ENCODE measurements around the gene P3H1.
"Not testable (repeated sequence)": the region's sequence is repeated elsewhere in the genome, so short reads cannot be mapped to it uniquely, and the experiment has no call there.

P3H1 gene

DNA sequence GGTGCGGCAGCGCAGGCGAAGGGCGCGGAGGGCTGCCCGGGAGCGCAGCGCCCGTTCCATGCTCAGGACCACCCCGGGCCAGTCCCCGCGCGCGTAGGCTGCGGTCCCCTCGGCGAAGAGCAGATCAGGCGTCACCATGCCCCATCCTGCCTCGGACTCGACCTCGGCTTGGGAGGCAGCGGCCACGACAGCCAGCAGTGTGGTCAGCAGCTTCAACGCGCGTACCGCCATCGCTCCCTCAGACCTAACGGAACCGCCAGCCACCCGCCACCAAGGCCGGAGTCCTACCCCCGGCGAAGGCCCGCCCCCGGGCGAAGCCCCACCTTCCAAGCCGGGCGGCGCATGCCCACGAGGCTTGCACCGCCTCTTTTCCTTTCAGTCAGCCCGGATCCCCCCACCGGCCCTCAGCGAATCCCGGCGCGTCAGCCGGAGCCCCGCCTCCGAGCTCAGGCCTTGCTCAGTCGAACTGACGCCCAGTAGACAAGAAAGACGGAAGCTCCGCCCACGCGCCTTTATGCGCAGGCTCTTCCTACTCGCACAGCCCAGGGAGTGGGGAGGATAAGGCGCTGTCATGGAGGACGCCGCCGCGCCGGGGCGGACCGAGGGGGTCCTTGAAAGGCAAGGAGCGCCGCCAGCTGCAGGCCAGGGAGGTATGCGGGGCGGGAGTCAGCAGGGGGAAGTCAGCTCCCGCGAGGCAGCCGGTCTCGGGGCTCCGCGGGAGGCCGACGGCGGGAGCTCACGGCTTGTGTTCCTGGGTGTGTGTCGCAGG, at the start of gene P3H1, which contains the start of gene C1orf50:
TSS of gene P3H1 (minus strand) at position 288 of the 769 bp plus-strand sequence. CDS start at position 231, 57 bp downstream.
TSS of gene C1orf50 (plus strand) at position 509 of the 769 bp plus-strand sequence. CDS start at position 572, 63 bp downstream.
- peak within 1 kb of the TSS; percentile 99 for H3K4me3 ChIP-seq (ENCODE audit: low read depth, low read length)
- TF ChIP-seq, protein P1, sequence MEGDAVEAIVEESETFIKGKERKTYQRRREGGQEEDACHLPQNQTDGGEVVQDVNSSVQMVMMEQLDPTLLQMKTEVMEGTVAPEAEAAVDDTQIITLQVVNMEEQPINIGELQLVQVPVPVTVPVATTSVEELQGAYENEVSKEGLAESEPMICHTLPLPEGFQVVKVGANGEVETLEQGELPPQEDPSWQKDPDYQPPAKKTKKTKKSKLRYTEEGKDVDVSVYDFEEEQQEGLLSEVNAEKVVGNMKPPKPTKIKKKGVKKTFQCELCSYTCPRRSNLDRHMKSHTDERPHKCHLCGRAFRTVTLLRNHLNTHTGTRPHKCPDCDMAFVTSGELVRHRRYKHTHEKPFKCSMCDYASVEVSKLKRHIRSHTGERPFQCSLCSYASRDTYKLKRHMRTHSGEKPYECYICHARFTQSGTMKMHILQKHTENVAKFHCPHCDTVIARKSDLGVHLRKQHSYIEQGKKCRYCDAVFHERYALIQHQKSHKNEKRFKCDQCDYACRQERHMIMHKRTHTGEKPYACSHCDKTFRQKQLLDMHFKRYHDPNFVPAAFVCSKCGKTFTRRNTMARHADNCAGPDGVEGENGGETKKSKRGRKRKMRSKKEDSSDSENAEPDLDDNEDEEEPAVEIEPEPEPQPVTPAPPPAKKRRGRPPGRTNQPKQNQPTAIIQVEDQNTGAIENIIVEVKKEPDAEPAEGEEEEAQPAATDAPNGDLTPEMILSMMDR (IDR thresholded peaks at IDR 0.05; ENCODE audit: low read depth, low read length, missing control alignments): no peak
- DNase-seq (ENCODE audit: low read depth): peak; percentile 96

DNA sequence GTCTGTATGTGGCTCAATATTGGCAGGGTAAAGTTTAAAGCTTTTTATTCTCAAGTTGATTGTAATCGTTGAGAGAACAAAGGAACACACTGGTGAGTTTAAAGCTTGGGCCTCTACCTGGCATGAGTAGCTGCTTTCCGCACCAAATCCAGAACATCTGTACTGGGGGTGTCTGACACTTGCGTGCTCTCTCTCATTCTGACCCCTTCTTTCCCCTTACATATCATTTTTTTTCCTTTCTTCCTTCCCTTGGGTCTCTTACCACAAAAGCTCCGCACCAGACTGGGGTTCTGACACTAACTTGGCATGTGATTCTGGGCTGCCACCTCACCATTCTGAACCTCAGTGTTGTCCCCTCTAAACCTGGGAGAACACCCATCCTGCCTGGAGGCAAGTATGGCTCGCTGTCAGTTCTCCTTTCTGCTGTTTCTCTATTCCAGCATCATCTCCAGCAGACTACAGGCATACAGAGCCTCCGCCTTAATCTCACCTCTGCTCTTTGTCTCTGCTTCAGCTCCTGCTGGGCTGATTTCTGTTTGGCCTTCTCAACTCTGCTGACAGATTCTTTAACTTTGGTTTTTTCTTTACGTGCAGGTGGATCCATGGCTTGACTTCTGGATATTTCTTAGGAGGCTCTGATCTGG, 49.2 kb upstream of the P3H1 start:
- H3K4me3 ChIP-seq (ENCODE audit: low read depth, low read length): peak overlapping the region; percentile 58
- TF ChIP-seq, protein P1 (IDR thresholded peaks at IDR 0.05; ENCODE audit: low read depth, low read length, missing control alignments): no peak
- no peak for DNase-seq (ENCODE audit: low read depth)

DNA sequence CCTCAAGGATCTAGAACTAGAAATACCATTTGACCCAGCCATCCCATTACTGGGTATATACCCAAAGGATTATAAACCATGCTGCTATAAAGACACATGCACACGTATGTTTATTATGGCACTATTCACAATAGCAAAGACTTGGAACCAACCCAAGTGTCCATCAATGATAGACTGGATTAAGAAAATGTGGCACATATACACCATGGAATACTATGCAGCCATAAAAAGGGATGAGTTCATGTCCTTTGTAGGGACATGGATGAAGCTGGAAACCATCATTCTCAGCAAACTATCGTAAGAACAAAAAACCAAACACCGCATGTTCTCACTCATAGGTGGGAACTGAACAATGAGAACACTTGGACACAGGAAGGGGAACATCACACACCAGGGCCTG, 48.0 kb upstream of the P3H1 start:
- not testable (repeated sequence) for DNase-seq (ENCODE audit: low read depth); H3K4me3 ChIP-seq (ENCODE audit: low read depth, low read length)

DNA sequence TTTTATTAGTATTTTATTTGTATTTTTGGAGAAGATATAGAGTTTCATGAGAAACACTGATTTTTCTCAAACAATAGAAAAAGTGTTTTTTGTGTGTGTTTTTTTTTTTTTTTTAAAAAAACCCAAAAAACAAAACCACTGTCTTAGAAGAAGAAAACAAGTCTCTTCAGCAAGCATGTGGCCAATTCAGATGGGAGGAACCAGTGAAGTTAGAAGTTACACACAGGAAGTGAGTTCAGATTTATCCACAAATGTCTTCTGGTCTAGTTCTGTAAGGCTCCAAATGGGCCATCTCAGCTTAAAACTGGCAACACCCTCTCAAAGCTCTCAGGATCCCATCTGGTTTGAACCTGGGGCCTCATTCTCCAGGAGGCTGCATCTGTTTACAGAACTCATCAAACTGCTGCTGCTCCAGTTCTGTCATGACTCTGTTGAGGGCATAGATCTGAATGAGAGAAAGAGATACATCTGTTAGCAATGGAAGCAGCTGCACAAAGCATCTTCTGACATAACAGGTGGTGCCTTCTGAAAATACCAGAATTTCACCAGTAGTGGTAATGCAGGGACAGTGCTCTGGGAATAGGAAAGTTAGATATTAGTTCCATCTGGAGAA, 40.3 kb upstream of the P3H1 start:
- TF ChIP-seq, protein P1 (IDR thresholded peaks at IDR 0.05; ENCODE audit: low read depth, low read length, missing control alignments): no peak
- no peak for DNase-seq (ENCODE audit: low read depth)
- no peak overlapping the region for H3K4me3 ChIP-seq (ENCODE audit: low read depth, low read length)

- no peak for DNase-seq (ENCODE audit: low read depth)
- TF ChIP-seq, protein P1 (IDR thresholded peaks at IDR 0.05; ENCODE audit: low read depth, low read length, missing control alignments): no peak
- H3K4me3 ChIP-seq (ENCODE audit: low read depth, low read length): no peak overlapping the region
These were observed 39.8 kb upstream of the P3H1 start for GRCh38 chr1:42806593-42806992.

DNA sequence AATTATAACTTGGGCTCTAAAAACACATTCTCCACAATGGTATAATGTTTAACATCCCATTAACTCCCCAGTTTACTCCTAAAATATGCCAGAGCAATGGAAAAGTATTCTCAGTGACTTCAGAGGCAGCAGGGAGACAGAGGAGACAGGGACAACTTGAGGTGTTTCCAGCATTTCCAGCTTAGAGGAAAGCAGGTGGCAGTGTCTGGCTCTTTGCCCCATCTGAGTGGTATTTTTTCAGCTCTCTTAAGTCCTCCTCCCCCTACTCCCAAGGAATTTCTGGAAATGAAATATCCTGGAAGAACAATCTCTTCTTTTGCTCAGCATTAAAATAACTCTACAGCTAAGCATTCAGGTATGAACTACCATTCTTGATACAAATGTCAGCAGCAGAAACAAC, 39.3 kb upstream of the P3H1 start:
- TF ChIP-seq, protein P1 (IDR thresholded peaks at IDR 0.05; ENCODE audit: low read depth, low read length, missing control alignments): no peak

DNA sequence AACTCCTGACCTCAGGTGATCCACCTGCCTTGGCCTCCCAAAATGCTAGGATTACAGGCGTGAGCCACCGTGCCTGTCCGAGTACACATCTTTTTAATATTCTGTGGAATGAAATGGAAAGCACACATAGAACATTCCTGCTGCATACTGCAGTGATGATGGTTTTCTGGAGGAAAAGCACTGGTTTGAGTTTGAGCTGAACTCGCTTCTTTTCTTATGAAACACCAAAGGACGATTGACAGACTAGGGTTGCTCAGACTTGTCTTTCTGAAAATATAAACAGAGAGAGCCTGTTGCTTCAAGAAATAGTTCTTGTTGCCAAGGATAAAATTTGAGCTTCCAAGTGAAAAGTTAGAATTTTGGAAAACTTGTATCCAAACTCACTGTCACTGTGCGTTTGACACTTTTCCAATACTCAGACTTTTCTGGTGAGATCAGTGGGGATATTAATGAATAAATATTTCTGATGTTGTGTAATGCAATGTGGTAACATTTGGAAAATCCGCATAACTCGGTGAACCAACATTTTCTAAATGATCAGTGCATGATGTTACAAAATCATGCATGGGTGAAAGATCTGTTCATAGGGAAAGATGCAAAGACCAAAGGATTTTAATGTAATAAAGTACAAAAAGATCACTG, 35.1 kb upstream of the P3H1 start:
- DNase-seq (ENCODE audit: low read depth): no peak
- no peak overlapping the region for H3K4me3 ChIP-seq (ENCODE audit: low read depth, low read length)
- TF ChIP-seq, protein P1 (IDR thresholded peaks at IDR 0.05; ENCODE audit: low read depth, low read length, missing control alignments): no peak

More for the DNA sequence above, 39.3 kb upstream of the P3H1 start:
- H3K4me3 ChIP-seq (ENCODE audit: low read depth, low read length): no peak overlapping the region
- DNase-seq (ENCODE audit: low read depth): no peak
